ENCODE measurements around the gene GPBP1L1.

GPBP1L1 gene

DNA sequence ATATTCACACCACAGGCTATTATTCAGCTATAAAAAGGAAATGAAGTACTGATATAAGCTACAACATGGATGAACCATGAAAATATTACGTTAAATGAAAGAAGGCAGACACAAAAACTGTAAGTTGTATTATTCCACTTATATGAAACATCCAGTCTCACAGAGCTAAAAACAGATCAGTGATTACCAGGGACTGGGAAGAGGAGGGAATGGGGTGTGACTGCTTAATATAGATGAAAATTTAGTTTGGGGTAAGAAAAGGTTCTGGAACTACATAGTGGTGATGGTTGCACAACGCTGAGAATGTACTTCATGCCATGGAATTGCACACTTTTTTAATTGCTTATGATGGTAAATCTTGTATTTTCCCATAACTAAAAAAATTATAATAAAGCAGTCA is 19.5 kb downstream of the GPBP1L1 start:
- no peaks in the 10 kb centered on the region for H3K27me3 Mint-ChIP-seq
- peaks cover 25% of the 10 kb centered on the region for H3K4me1 Mint-ChIP-seq
- H3K4me3 Mint-ChIP-seq: no peak overlapping the region
- ATAC-seq (no peak), DNase-seq (no peak)
- no peaks in the 10 kb centered on the region for H3K9me3 Mint-ChIP-seq
- H3K27ac Mint-ChIP-seq: no peak overlapping the region

DNA sequence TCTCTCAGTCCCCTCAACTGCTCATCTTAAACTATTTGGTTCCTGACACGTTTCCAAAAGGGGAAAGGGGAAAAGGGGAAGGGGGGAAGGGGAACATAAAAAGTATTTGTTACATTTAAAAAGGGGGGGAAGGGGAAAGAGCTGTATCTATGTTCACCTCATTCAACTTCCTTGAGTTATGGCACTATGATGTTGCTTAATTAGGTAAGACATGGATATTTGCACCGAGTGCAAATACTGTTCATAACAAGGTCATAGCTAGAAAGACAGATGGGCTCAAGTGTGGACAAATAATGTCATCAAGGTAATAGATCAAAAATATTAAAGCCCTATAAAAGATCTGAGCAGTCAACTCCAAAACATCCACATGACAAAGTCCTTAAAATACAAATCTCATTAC is 26.0 kb downstream of the GPBP1L1 start:
- DNase-seq (no peak), ATAC-seq (no peak)
- H3K4me3 Mint-ChIP-seq: no peak overlapping the region
- no peaks in the 10 kb centered on the region for H3K4me1 Mint-ChIP-seq
- H3K9me3 Mint-ChIP-seq: no peaks in the 10 kb centered on the region
- no peaks in the 10 kb centered on the region for H3K27me3 Mint-ChIP-seq
- H3K27ac Mint-ChIP-seq: no peak overlapping the region

DNA sequence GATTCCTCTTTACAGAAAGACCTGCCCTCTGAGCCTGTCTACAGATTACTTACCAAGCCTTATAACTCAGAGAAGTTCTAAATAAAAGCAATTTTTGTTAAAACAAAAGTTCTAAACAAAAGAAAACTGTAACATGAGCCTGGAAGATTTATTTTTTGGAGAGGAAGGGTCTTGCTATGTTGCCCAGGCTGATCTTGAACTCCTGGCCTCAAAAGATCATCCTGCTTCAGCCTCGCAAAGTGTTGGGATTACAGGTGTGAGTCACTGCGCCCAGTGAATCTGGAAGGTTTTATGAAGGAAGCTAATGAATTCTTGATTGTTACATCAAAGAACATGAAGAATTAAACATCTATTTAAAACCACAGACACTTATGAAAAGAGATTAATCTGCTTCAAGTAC is 27.1 kb downstream of the GPBP1L1 start:
- H3K27me3 Mint-ChIP-seq: no peaks in the 10 kb centered on the region
- no peaks in the 10 kb centered on the region for H3K4me1 Mint-ChIP-seq
- DNase-seq (no peak), ATAC-seq (no peak)
- no peaks in the 10 kb centered on the region for H3K9me3 Mint-ChIP-seq
- H3K4me3 Mint-ChIP-seq: no peak overlapping the region
- H3K27ac Mint-ChIP-seq: peak overlapping the region in 1 of 2 donors; percentile 12

DNA sequence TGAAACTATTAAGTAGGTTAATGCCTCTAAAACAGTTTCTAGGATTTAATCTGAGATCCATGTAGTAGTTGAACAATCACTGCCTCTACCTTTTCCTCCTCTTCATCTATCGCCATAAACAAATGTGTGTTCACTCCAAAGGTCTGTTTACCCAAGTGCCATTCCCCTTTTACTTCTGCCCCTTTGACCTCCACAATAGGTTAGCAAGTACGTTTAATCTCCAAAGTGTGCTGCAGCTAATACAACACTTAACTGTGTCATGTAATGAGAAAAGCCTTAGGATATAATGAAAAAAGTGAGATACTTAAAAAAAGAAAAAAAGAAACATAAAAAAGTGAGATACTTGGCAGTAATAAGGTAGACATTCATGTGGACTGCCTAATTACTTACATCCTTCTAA is 28.2 kb downstream of the GPBP1L1 start:
- DNase-seq (no peak), ATAC-seq (no peak)
- Mint-ChIP-seq H3K9me3 (no peaks in the 10 kb centered on the region), H3K27me3 (no peaks in the 10 kb centered on the region), H3K4me3 (no peak overlapping the region), H3K27ac (no peak overlapping the region), H3K4me1 (no peaks in the 10 kb centered on the region)

DNA sequence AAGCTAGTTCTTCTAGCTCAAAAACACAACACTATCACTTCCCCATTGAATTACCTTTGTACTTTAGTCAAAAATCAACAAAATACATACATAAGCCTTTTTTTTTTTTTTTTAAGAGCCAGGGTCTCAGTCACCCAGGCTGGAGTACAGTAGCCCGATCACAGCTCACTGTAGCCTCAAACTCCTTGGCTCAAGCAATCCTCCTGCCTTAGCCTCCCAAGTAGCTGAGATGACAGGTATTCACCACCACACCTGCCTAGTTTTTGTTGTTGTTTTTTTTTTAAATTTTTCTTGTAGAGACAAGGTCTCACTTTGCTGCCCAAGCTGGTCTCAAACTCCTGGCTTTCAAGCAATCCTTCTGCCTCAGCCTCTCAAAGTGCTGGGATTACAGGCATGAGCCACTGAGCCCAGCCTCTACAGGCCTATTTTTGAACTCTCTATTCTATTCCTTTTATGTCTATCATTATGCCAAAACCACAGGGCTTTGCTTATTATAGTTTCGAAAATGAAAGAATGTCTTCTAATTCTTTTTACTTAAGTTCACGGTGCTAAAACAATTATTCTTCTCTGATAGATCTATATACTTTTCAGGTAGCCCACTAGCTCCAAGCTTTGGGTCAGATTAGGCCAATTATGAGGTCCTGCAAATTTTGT is 29.6 kb downstream of the GPBP1L1 start:
- Mint-ChIP-seq H3K9me3 (no peaks in the 10 kb centered on the region), H3K27me3 (no peaks in the 10 kb centered on the region), H3K4me1 (no peaks in the 10 kb centered on the region), H3K27ac (peak overlapping the region; percentile 20 to 67), H3K4me3 (no peak overlapping the region)
- DNase-seq: no peak
- no peak for ATAC-seq

DNA sequence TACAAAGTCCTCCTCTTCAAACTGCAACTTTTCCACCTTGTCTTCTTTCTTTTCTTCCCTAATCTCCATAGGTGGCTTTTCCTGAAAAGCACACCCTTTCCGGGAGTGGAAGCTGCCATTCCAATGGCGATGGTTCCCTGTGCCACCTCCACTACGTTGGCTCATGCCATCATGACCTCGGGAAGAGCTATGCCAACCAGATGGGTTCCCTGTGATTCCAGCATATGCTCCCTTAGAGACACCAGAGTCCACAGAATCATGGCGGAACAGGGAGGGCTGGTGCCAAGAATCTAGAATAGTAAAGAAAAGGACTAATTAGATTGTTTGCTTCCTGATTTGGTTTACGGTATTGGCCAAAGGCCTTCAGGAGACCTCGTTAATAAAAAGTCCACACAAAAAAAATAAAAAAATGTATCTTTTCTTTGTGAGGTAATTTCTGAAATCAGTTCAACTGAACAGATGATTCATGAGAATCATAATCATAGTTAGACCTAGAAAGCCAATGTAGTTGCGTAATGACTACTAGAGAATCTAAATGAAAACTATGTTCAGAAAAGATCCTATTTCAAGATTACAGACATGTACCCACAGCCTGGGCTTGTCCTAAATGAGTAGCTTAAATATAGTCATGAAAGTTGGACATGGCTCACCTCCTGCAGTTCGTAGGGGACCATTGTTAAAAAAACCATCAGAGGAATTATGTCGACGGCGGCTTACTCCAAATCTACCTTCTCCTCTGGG is 31.6 kb downstream of the GPBP1L1 start:
- H3K27ac Mint-ChIP-seq: no peak overlapping the region
- peak; percentile 53 for ATAC-seq
- H3K27me3 Mint-ChIP-seq: no peaks in the 10 kb centered on the region
- H3K4me3 Mint-ChIP-seq: no peak overlapping the region
- no peaks in the 10 kb centered on the region for H3K4me1 Mint-ChIP-seq
- H3K9me3 Mint-ChIP-seq: no peaks in the 10 kb centered on the region
- no peak for DNase-seq

DNA sequence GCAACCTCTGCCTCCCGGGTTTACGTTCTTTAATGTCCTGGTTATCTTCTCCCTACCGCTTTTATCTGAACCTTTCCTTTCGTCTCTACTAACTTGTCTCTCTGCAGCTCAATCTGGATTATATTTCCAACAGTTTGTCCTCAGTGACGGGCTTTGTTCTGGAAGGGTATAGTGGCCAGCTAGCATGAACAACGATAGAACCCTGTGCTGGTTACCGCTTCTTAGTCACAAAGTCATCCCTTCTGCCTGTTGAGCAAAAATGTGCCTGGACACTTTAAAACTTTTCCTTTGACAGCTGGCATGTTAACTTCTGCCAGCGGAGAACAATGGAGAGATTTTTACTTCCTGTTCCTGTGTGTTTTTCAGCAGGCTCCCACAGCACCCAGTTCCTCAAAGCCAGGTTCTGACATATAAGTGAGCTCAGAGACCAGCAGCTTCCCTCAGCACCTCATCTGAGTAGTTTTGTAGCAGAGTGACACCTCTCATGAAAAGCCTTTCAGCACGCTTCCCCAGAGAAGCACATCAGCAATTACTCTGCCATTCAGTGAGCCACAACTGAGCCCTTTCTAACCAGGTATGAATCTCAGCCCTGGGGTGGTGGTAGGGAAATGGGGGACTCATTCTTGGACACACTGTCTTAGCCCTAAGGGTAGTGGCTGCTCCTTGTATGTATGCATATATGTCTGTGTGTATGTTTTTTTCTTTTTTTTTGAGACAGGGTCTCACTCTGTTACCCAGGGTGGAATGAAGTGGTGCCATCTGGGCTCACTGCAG is 38.9 kb downstream of the GPBP1L1 start:
- Mint-ChIP-seq H3K27me3 (no peaks in the 10 kb centered on the region), H3K4me1 (no peaks in the 10 kb centered on the region), H3K4me3 (no peak overlapping the region), H3K27ac (no peak overlapping the region), H3K9me3 (no peaks in the 10 kb centered on the region)
- DNase-seq: no peak
- ATAC-seq: no peak

DNA sequence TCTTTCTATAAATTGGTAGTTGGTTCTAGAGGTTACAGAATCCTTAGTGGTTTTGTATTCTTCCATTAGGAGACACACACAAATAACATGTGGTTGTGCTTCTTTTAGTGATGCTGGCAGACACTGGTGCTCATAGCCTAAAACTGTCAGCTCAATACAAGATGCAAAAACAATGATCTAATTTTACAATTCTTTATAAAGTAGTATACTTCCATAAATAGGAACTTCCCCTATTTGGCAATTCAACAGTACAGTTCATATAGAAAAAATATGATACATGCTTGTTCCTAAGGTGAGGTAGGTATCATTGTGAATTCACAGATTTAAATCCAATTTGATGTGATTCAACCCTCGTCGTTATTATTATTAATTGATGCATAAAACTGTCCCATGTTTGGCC is 41.7 kb downstream of the GPBP1L1 start:
- Mint-ChIP-seq H3K4me1 (no peaks in the 10 kb centered on the region), H3K4me3 (no peak overlapping the region), H3K9me3 (no peaks in the 10 kb centered on the region), H3K27ac (no peak overlapping the region), H3K27me3 (no peaks in the 10 kb centered on the region)
- no peak for ATAC-seq
- DNase-seq: no peak

DNA sequence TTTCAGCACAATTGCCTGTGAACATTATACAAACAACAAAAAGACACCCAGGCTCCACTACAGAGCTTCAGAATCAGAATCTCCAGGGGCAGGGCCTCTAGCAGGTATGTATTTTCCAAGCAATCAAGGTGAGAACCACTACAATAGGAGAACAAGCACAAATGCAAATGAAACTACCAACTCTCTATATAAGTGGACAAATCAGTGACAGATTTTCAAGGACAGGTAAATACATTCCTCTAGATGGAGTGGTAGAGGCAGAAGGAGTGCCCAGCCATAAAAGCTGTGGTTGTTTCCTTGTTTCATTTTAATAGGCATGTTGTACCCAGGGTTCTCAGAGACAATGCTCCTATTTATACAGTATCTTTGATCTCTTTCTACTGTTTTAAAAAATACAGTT is 42.4 kb downstream of the GPBP1L1 start:
- no peaks in the 10 kb centered on the region for H3K9me3 Mint-ChIP-seq
- ATAC-seq: no peak
- no peaks in the 10 kb centered on the region for H3K4me1 Mint-ChIP-seq
- no peaks in the 10 kb centered on the region for H3K27me3 Mint-ChIP-seq
- no peak for DNase-seq
- no peak overlapping the region for H3K27ac Mint-ChIP-seq
- no peak overlapping the region for H3K4me3 Mint-ChIP-seq

DNA sequence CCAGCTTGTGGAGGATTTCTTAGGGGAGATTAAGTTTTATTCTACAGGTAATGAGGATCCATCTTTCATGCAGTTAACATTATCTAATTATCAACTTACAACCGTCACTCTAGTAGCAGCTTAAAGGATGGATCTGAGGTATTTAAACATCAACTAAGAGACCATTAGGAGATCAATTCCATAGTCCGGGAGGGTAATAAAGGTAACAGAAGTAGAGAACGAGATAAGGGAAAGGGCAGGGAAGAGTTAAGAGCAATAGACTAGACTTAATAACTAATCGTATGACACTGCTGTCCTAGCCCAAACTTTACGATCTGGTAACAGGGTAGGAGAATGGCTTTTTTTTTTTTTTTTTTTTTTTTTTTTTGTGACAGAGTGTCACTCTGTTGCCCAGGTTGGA is 43.0 kb downstream of the GPBP1L1 start:
- no peak for DNase-seq
- no peaks in the 10 kb centered on the region for H3K4me1 Mint-ChIP-seq
- H3K27ac Mint-ChIP-seq: peak overlapping the region in 1 of 2 donors; percentile 29
- H3K9me3 Mint-ChIP-seq: no peaks in the 10 kb centered on the region
- H3K4me3 Mint-ChIP-seq: no peak overlapping the region
- no peaks in the 10 kb centered on the region for H3K27me3 Mint-ChIP-seq
- no peak for ATAC-seq

DNA sequence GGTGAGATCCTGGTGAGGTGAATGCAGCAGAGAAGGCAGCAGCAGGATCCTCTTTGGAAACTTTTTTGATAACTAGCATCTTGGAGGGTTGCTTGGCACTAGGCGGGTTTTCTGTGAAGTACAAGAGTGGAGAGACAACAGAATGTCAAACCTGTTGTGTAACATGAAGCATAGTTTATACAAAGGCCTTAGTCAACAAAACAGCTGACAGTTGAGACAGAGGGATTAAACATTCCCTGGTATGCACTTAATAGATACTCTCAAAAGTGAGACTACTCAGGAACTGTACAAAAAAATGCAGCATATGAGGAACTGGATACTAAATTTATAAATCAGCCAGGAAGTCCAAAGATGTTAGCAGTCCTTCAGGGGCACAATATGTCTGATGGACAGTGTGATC is 46.0 kb downstream of the GPBP1L1 start:
- Mint-ChIP-seq H3K27me3 (no peaks in the 10 kb centered on the region), H3K9me3 (no peaks in the 10 kb centered on the region), H3K4me3 (no peak overlapping the region), H3K27ac (peak overlapping the region in 1 of 2 donors; percentile 43), H3K4me1 (no peaks in the 10 kb centered on the region)
- ATAC-seq (no peak), DNase-seq (no peak)

DNA sequence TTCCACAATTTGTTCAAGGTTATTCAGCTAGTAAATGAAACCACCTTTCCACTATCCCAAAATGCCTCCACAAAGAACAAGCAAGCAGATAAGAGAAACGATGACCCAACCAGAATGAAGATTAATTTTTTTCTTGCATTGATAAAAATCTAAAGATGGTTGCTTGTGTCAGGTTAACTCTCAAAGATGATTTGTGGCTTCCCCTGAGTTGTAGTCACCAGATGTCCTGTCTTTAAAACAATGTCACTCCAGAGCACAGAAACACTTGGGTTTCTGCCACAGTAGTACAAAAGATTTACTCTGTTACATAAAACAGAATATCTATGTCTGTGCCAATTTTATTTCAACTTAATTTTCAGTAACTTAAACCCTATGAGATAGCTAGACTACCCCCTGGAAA is 51.1 kb downstream of the GPBP1L1 start:
- ATAC-seq: no peak
- no peak overlapping the region for H3K4me3 Mint-ChIP-seq
- DNase-seq: no peak
- no peaks in the 10 kb centered on the region for H3K4me1 Mint-ChIP-seq
- H3K9me3 Mint-ChIP-seq: no peaks in the 10 kb centered on the region
- no peaks in the 10 kb centered on the region for H3K27me3 Mint-ChIP-seq
- H3K27ac Mint-ChIP-seq: no peak overlapping the region

DNA sequence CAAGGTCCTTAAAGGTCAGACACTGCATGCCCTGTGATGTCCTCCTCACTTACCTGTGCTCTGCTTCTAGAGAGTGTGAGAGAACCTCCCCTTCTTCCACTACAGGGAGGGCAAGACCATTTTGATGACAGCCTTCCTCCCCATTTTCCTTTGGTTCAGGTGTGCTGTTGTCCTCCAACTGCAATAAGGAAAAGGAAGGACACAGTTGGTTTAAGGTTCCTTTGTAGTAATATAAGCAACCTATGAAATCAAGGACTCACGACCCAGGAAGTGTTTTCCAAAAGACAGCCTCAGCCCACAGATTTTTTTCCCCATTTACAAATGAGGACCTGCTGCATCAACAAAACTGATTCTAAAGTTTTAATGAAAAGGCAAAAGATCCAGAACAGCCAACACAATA is 55.9 kb downstream of the GPBP1L1 start:
- ATAC-seq (no peak), DNase-seq (no peak)
- Mint-ChIP-seq H3K4me3 (no peak overlapping the region), H3K4me1 (no peaks in the 10 kb centered on the region), H3K27ac (peak overlapping the region; percentile 67 to 73), H3K27me3 (no peaks in the 10 kb centered on the region), H3K9me3 (no peaks in the 10 kb centered on the region)

DNA sequence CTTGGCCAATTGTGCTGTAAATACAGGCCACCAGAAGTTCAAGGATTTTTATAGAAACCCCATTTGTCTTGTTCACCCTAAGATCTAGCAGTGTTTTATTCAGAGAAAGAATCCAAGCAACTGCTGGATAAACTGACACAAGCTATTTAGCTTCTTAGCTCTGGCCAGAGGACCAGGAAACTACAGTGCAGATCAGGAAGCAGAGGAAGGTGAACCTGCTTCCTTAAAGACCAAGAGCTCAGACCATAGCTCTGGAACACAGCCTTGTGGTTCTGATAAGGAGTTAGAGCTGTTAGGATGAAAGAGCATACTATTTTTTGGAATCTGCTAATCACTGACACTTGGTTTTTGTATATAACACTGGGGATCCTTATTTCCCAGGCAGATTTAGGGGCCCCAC is 57.3 kb downstream of the GPBP1L1 start:
- no peak for ATAC-seq
- no peak for DNase-seq
- H3K4me1 Mint-ChIP-seq: no peaks in the 10 kb centered on the region
- no peaks in the 10 kb centered on the region for H3K27me3 Mint-ChIP-seq
- H3K9me3 Mint-ChIP-seq: no peaks in the 10 kb centered on the region
- H3K27ac Mint-ChIP-seq: no peak overlapping the region
- no peak overlapping the region for H3K4me3 Mint-ChIP-seq

DNA sequence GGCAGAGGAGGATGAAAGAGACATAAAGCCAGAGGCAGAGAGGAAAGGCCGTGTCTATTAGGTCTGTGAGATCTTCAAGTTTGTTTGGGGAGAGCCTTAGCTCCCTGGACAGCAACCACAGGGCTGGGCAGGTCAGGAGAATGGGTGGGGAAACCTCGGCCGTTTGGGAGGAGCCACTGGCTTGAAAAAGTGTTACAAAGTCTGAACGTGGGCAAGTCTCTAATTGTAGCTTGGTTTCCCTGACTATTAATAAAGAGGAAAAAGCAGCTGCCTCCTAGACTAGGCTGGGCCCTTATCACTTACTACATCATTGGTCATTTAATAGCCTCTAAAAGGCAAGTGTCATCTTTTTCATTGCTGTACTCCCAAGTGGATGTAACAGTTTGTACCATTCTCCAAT is 62.4 kb downstream of the GPBP1L1 start, which contains the start of gene CCDC17:
Gene CCDC17, minus strand, starts transcription at position 83 of the 400 bp plus-strand sequence. CDS start 145 bp downstream, outside the sequence.
- no peak for DNase-seq
- Mint-ChIP-seq H3K4me1 (no peaks in the 10 kb centered on the region), H3K9me3 (no peaks in the 10 kb centered on the region), H3K27ac (peak within 1 kb of the TSS; percentile 9 to 90), H3K4me3 (no peak within 1 kb of the TSS), H3K27me3 (no peaks in the 10 kb centered on the region)
- no peak for ATAC-seq
